ENCODE results near the gene TRNP1. TPM values are rescaled to one million over a fixed set of nuclear protein-coding genes. Genes with fewer than 3 reads are reported as not detected.

The TRNP1 gene
- total RNA-seq, 4 donors from 2014 or later = 2.9 to 8.5 (median 6.5) TPM

DNA sequence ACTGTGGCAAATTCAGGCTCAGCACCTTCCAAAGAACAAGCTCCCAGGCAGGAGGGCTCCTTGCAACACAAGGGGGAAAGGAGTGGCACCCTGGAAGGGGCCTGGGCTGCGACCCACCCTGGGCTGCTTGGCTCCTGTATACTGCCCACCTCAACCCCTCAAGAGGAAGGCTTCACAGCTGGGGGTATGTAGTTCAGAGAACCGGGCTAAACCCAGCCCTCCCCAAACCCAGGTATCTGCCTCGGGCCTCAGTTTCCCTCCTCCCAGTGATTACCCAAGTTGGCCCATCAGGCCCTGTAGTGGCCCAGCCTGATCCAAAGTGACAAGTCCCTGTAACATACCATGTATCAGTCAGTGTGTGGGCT, 11.7 kb downstream of the TRNP1 start:
- Histone ChIP-seq H3K4me3 (replicated peaks in 1 of 3) (no peak overlapping the region), H3K36me3 (no peaks in the 10 kb centered on the region), H3K9me3 (no peaks in the 10 kb centered on the region), H3K4me1 (peaks cover 55 to 71% of the 10 kb centered on the region in 2 donors), H3K27me3 (no peaks in the 10 kb centered on the region), H3K27ac (peak overlapping the region; percentile 85 to 98 (median 94))
- DNase-seq = no peak
- TF ChIP-seq, protein P1, sequence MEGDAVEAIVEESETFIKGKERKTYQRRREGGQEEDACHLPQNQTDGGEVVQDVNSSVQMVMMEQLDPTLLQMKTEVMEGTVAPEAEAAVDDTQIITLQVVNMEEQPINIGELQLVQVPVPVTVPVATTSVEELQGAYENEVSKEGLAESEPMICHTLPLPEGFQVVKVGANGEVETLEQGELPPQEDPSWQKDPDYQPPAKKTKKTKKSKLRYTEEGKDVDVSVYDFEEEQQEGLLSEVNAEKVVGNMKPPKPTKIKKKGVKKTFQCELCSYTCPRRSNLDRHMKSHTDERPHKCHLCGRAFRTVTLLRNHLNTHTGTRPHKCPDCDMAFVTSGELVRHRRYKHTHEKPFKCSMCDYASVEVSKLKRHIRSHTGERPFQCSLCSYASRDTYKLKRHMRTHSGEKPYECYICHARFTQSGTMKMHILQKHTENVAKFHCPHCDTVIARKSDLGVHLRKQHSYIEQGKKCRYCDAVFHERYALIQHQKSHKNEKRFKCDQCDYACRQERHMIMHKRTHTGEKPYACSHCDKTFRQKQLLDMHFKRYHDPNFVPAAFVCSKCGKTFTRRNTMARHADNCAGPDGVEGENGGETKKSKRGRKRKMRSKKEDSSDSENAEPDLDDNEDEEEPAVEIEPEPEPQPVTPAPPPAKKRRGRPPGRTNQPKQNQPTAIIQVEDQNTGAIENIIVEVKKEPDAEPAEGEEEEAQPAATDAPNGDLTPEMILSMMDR (IDR thresholded peaks at IDR 0.05) = no peak
- no peak for TF ChIP-seq POLR2A (IDR thresholded peaks at IDR 0.05)
- 91 to 100% methylated on average over 1 to 3 of the region's 3 CpGs for WGBS, 2 donors
- intact Hi-C loops (cut with DNase I) = no loop called here

DNA sequence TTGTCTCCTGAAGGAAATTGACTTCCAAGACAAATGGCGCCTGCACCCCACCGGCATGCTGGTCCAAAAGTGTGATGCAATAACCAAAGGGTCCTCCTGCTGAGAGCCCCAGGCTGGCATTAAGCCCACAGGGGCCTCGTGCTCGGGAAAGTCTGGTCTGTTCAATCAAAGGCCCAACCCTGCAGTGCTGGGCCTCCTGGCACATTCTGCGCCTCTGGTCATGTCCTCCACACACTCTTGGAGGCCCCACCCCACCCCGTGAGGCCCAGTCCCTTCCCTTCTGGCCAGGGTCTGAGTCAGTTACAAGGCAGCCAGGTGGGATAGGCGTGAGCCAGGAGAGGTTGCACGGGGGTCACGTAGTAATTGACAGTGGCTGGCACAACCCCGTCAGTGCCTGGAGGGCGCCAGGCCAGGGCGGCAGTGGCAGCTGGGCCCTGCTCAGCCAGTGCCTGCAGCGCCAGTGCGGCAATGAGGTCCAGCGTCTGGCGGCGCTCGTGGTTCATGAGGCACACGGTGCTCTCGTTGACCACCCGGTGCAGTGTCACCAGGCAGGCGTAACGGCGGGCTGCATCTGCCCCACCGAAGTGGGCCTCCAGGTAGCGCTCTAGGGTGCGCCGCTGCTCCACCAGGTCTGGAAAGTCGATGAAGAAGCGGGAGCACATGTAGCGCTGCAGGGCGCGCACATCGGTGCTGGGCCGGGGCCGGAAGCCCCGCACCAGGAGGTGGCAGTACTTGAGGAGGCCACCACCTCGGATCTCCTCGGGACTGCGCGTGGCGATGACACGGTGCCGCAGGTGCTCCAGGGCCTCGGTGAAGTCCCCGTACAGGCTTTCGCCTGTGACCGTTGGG, 12.4 kb downstream of the TRNP1 start:
- H3K4me3 ChIP-seq (replicated peaks in 1 of 3) = no peak overlapping the region
- H3K27me3 ChIP-seq = no peaks in the 10 kb centered on the region
- DNase-seq = peak in 1 of 2 donors; percentile 23
- no peaks in the 10 kb centered on the region for H3K9me3 ChIP-seq
- H3K36me3 ChIP-seq = no peaks in the 10 kb centered on the region
- peaks cover 62 to 76% of the 10 kb centered on the region in 2 donors for H3K4me1 ChIP-seq
- peak overlapping the region; percentile 85 to 98 (median 94) for H3K27ac ChIP-seq
- TF ChIP-seq, protein P1 (IDR thresholded peaks at IDR 0.05) = no peak
- TF ChIP-seq POLR2A (IDR thresholded peaks at IDR 0.05) = no peak
- intact Hi-C loops (cut with DNase I) = no loop called here
- WGBS, 2 donors = 90 to 91% methylated on average over 15 to 36 of the region's 48 CpGs

DNA sequence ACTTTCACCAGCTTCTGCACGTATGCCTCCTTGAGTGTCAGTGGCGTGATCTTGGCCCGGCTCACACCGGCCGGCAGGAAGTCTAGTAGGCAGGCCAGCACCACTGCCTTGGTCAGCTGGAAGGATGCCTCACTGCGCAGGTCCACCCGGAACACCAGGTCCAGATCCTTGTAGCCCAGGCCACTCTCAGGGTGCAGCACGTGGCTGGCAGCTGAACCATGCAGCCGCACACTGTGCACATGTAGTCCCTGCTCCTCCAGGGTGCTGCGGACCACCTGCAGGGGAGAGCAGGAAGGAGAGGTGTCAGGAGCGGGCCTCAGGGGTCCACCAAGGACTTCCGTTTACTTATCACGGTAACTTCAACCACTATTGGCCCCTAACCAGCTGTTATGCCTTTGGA, 13.2 kb downstream of the TRNP1 start:
- intact Hi-C loops (cut with DNase I) = no loop called here
- H3K36me3 ChIP-seq = no peaks in the 10 kb centered on the region
- no peak for TF ChIP-seq POLR2A (IDR thresholded peaks at IDR 0.05)
- TF ChIP-seq, protein P1 (IDR thresholded peaks at IDR 0.05) = no peak
- no peaks in the 10 kb centered on the region for H3K27me3 ChIP-seq
- H3K4me3 ChIP-seq (replicated peaks in 1 of 3) = no peak overlapping the region
- no peaks in the 10 kb centered on the region for H3K9me3 ChIP-seq
- 66 to 77% methylated on average over 7 to 8 of the region's 13 CpGs for WGBS, 2 donors
- peak overlapping the region in 2 of 3 donors; percentile 44 to 98 for H3K27ac ChIP-seq
- peak; percentile 67 to 69 for DNase-seq
- peaks cover 70 to 79% of the 10 kb centered on the region in 2 donors for H3K4me1 ChIP-seq

DNA sequence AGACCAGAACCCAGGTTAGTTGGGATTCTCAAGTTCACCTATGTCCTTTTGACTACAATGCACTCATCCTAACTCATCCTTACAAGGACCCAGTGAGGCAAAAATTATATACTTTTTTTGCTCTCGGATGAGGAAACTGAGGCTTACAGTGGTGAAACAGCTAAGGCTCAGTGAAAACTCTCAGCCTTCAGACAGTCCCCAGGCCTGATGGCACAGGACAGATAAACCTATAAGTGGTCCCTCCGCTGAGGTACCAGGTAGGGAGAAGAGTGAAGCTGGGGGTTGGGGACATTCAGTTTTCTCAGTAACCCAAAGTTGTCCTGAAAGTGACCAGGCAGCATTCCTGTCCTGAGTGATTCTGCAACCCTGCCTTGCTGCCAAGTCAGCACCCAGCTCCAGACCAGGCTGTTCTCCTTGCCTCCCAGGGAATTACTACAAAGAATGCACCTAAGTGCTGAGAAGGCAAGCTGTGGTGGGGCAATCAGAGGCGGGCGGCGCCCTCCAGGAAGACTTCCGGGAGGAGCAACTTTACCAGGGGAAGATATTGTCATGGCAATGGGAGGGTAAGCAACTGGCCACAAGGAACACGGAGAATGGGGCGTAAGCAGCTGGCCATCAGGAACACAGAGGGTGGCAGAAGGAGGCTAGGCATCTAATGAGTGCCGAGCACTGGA, 14.6 kb downstream of the TRNP1 start:
- peak; percentile 94 for DNase-seq
- intact Hi-C loops (cut with DNase I) = no loop called here
- WGBS, 2 donors = 36 to 38% methylated on average over 9 of the region's 9 CpGs
- Histone ChIP-seq H3K27me3 (no peaks in the 10 kb centered on the region), H3K4me1 (peaks cover 79 to 88% of the 10 kb centered on the region in 2 donors), H3K27ac (peak overlapping the region; percentile 86 to 98 (median 94)), H3K4me3 (replicated peaks in 1 of 3) (no peak overlapping the region), H3K36me3 (no peaks in the 10 kb centered on the region), H3K9me3 (no peaks in the 10 kb centered on the region)
- TF ChIP-seq, protein P1 (IDR thresholded peaks at IDR 0.05) = peak in 1 of 6 experiments; percentile 2
- TF ChIP-seq POLR2A (IDR thresholded peaks at IDR 0.05) = peak in 1 of 2 donors; percentile 74

All from thyroid gland (tissue), 4 donors.